B cell (primary cell): ENCODE results near the gene CFAP65.

ENCODE experiments used
- CTCF ChIP-seq: fragments of 200-600 bp; IDR thresholded peaks from one replicate; pipeline ENCODE4 v1.8.0; 2022; ENCODE audit warnings: antibody characterized with exemption, mild to moderate bottlenecking
- EZH2 ChIP-seq: IDR thresholded peaks from 2 replicates; pipeline ENCODE4 v1.6.1; 2012; ENCODE audit warnings: borderline replicate concordance, low read depth, mild to moderate bottlenecking, moderate library complexity, low read length; ENCODE audit not compliant: insufficient read depth, poor library complexity, severe bottlenecking

DNA sequence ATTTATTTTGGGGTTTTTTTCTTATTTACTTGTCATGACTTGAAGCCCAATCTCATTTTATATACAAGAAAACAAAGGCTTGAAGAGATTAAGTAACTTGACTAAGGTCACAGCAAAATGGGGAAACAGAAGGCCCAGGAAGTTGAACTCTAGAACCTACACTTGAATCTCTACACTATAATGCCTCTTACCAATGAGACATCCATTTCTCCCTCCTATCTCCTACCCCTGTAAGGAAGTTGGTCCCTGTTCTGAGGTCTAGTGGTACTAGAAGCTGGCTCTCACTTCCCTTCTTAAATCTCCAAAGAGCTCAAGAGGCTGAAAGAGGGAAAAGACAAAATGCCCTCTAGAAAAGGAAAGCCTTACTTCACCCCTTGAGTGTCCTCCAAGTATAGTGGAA, 44.9 kb upstream of the CFAP65 start:
- no peak for TF ChIP-seq CTCF
- no peak for TF ChIP-seq EZH2
